PC-9 (cell line): Measurements from ENCODE around the gene UTS2. TPM values are rescaled to one million over a fixed set of nuclear protein-coding genes. Genes with fewer than 3 reads are reported as not detected.

Experiments
- BruUV-seq: library from RNA; stranded (reverse); fragments of 400-500 nt; replicated peaks from 2 replicates; lab custom pipeline; 2021; lab: Mats Ljungman, UMichigan
- CTCF ChIA-PET: fragments of 300-600 bp; sonication (Branson Sonifier 250); formaldehyde crosslinking; loops from one replicate; lab custom pipeline; 2022; ENCODE audit warnings: antibody characterized with exemption; lab: Charles Lee
- POLR2A ChIA-PET: fragments of 300-600 bp; sonication (Branson Sonifier 250); formaldehyde crosslinking; loops from one replicate; lab custom pipeline; 2022; ENCODE audit warnings: antibody characterized with exemption; ENCODE audit not compliant: unreplicated experiment; lab: Charles Lee
- DNase-seq, 2 experiments: peaks; one replicate each; pipeline versions ENCODE4 v3.0.0 to v3.0.0-alpha.2; 2015 to 2022; ENCODE audit warnings: mixed read lengths in 1 of 2
- H2AFZ ChIP-seq: fragments of 200-600 bp; sonication (generic); 2 replicates; pipeline ENCODE4 v1.8.1; 2017; ENCODE audit warnings: antibody characterized with exemption
- H3F3A ChIP-seq: fragments of 200-600 bp; sonication (generic); 2 replicates; pipeline ENCODE4 v1.8.1; 2017; ENCODE audit warnings: antibody characterized with exemption, mild to moderate bottlenecking, low read depth; ENCODE audit not compliant: insufficient read depth
- H3K27ac ChIP-seq: fragments of 200-600 bp; sonication (generic); 2 replicates; pipeline ENCODE4 v1.6.1; 2016; ENCODE audit warnings: mixed run types
- H3K27me3 ChIP-seq: fragments of 200-600 bp; sonication (generic); 2 replicates; pipeline ENCODE4 v1.6.1; 2016; ENCODE audit warnings: low read depth, mixed run types; ENCODE audit not compliant: insufficient read depth
- H3K36me3 ChIP-seq: fragments of 200-600 bp; sonication (generic); 2 replicates; pipeline ENCODE4 v1.6.1; 2016; ENCODE audit warnings: low read depth, mixed run types
- H3K4me1 ChIP-seq: fragments of 200-600 bp; sonication (generic); replicated peaks from 2 replicates; pipeline ENCODE4 v1.6.1; 2016; ENCODE audit warnings: mixed run types; ENCODE audit not compliant: insufficient read depth
- H3K4me2 ChIP-seq: fragments of 200-600 bp; sonication (generic); 2 replicates; pipeline ENCODE4 v1.6.1; 2017; ENCODE audit warnings: mixed run types
- H3K4me3 ChIP-seq: fragments of 200-600 bp; sonication (generic); 2 replicates; pipeline ENCODE4 v1.6.1; 2016; ENCODE audit warnings: mixed run types
- H3K79me2 ChIP-seq: fragments of 200-600 bp; sonication (generic); 2 replicates; pipeline ENCODE4 v1.6.1; 2017; ENCODE audit warnings: low read depth, mixed run types
- H3K9me2 ChIP-seq: fragments of 200-600 bp; sonication (generic); 2 replicates; pipeline ENCODE4 v1.8.1; 2017; ENCODE audit warnings: mild to moderate bottlenecking; ENCODE audit not compliant: insufficient read depth
- H3K9me3 ChIP-seq: fragments of 200-600 bp; sonication (generic); 2 replicates; pipeline ENCODE4 v1.8.1; 2016; ENCODE audit warnings: low read depth; ENCODE audit not compliant: insufficient read depth
- H4K20me1 ChIP-seq: fragments of 200-600 bp; sonication (generic); 2 replicates; pipeline ENCODE4 v1.8.1; 2017; ENCODE audit not compliant: insufficient read depth
- EZH2 ChIP-seq: fragments of 200-600 bp; sonication (generic); IDR thresholded peaks from 2 replicates; pipeline ENCODE4 v1.8.0; 2017; ENCODE audit warnings: antibody characterized with exemption, low read depth
- intact Hi-C: fragments of 100-400 bp; cut with micrococcal nuclease; formaldehyde crosslinking; loops from one replicate; pipeline ENCODE4 v1.10.0; 2022; ENCODE audit not compliant: unreplicated experiment
- total RNA-seq: library from RNA; stranded (reverse); gene quantifications from 2 replicates; pipeline ENCODE4 v1.2.3, GENCODE V29; 2021
- TF ChIP-seq, protein P1 (sequence below): fragments of 200-600 bp; sonication (generic); conservative IDR thresholded peaks from 2 replicates; pipeline ENCODE4 v1.6.1; 2017; ENCODE audit warnings: mixed run types, antibody characterized with exemption, mild to moderate bottlenecking, moderate library complexity

Gene UTS2
- total RNA-seq, 1 experiment from 2014 or later: 23.8 TPM

DNA sequence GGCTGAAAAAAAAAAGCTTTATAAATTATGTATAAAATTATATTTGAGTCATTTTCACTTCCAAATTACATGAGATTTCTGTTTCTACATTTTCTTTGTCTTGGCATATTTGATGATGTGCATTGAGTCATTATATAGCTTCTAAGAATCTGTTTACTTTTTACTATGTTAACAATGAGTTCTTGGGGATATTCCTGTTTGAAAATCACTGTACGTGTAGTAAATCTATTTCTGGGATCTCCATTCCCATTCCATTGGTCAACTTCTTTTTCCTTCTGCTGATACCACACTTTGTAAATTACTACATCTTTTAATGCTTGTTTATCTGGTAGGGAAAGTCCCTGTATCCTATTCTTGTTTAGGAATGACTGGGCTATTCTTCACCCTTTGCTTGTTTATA, 44.1 kb upstream of the UTS2 start:
- no peaks in the 10 kb centered on the region for H4K20me1 ChIP-seq
- no peak overlapping the region for H3K4me2 ChIP-seq
- H3F3A ChIP-seq: no peaks in the 10 kb centered on the region
- no peaks in the 10 kb centered on the region for H3K27me3 ChIP-seq
- no peaks in the 10 kb centered on the region for H3K4me1 ChIP-seq
- no peak for TF ChIP-seq EZH2
- TF ChIP-seq, protein P1, sequence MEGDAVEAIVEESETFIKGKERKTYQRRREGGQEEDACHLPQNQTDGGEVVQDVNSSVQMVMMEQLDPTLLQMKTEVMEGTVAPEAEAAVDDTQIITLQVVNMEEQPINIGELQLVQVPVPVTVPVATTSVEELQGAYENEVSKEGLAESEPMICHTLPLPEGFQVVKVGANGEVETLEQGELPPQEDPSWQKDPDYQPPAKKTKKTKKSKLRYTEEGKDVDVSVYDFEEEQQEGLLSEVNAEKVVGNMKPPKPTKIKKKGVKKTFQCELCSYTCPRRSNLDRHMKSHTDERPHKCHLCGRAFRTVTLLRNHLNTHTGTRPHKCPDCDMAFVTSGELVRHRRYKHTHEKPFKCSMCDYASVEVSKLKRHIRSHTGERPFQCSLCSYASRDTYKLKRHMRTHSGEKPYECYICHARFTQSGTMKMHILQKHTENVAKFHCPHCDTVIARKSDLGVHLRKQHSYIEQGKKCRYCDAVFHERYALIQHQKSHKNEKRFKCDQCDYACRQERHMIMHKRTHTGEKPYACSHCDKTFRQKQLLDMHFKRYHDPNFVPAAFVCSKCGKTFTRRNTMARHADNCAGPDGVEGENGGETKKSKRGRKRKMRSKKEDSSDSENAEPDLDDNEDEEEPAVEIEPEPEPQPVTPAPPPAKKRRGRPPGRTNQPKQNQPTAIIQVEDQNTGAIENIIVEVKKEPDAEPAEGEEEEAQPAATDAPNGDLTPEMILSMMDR: no peak
- no peaks in the 10 kb centered on the region for H3K9me3 ChIP-seq
- POLR2A ChIA-PET: no interaction called here
- H3K36me3 ChIP-seq: no peaks in the 10 kb centered on the region
- no TSS peak for BruUV-seq
- H2AFZ ChIP-seq: no peak overlapping the region
- no peak overlapping the region for H3K4me3 ChIP-seq
- CTCF ChIA-PET: interaction anchor here (0.6 kb wide), 1 partner anchor 610 kb away, joined by 3 read pairs; no protein-coding TSS in a partner anchor
- H3K79me2 ChIP-seq: no peaks in the 10 kb centered on the region
- H3K9me2 ChIP-seq: no peaks in the 10 kb centered on the region
- no peak overlapping the region for H3K27ac ChIP-seq
- no peak for DNase-seq
- intact Hi-C loops: no loop called here

DNA sequence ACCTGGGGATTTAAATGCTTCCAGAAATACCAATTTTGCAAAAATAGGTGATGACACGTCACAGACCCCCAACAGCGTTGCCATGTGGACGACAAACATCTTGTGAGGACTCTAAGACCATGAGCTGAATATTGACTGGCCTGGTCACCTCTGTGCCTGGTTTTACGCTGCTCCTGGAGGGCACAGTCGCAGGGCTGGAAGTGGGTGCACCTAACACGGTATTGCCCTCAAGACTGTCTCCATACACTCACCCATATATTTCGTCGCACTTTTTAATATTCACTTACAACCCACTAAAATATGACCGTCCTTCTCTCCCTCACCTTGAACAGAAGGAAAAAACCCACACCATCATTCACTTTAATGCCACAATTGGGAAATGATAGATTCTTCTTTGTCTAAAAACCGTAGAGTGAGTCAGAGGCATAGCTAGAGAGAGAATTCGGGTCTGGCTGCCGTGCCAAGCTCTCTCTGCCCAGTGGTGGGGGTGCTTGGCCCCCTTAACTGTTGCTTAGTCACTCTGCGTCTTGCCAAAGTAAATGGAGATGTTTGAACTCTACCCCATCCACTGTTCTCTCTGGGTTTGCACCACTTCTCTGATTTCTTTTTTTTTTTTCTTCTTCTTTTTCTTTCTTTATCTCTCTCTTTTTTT, 40.8 kb upstream of the UTS2 start:
- Histone ChIP-seq H3K27ac (no peak overlapping the region), H3K4me2 (no peak overlapping the region), H3F3A (no peaks in the 10 kb centered on the region), H3K4me1 (no peaks in the 10 kb centered on the region), H3K9me3 (no peaks in the 10 kb centered on the region), H3K9me2 (no peaks in the 10 kb centered on the region), H4K20me1 (no peaks in the 10 kb centered on the region), H2AFZ (no peak overlapping the region), H3K4me3 (no peak overlapping the region), H3K79me2 (no peaks in the 10 kb centered on the region), H3K36me3 (no peaks in the 10 kb centered on the region), H3K27me3 (no peaks in the 10 kb centered on the region)
- intact Hi-C loops: no loop called here
- POLR2A ChIA-PET: no interaction called here
- no peak for TF ChIP-seq EZH2
- TF ChIP-seq, protein P1: no peak
- CTCF ChIA-PET: no interaction called here
- DNase-seq: no peak
- no TSS peak for BruUV-seq

DNA sequence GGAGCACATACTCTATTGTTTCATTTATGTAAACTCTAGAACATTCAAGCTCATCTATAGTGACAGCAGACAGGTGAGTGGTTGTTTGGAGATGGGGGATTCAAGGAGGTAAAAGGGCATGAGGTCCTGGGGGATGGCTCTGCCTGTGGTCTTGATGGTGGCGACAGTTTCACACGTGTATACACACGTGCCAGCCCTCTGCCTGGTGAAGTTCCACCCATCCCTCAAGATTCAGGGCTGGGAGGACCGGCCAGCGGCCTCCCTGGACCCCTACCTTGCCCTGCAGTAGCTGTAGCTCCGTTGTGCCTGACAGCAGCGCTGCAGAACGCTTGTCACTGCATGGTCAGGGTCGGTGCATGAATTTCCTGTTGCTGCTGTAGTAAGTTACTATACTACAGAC, 38.9 kb upstream of the UTS2 start:
- no peak overlapping the region for H3K4me3 ChIP-seq
- H3F3A ChIP-seq: no peaks in the 10 kb centered on the region
- BruUV-seq: no TSS peak
- no peak for TF ChIP-seq EZH2
- TF ChIP-seq, protein P1: no peak
- H3K4me1 ChIP-seq: no peaks in the 10 kb centered on the region
- no peaks in the 10 kb centered on the region for H3K79me2 ChIP-seq
- no peak overlapping the region for H3K4me2 ChIP-seq
- H4K20me1 ChIP-seq: no peaks in the 10 kb centered on the region
- ChIA-PET POLR2A (no interaction called here), CTCF (no interaction called here)
- H3K27ac ChIP-seq: no peak overlapping the region
- no peak overlapping the region for H2AFZ ChIP-seq
- H3K27me3 ChIP-seq: no peaks in the 10 kb centered on the region
- intact Hi-C loops: no loop called here
- DNase-seq: no peak
- H3K9me2 ChIP-seq: no peaks in the 10 kb centered on the region
- H3K36me3 ChIP-seq: no peaks in the 10 kb centered on the region
- H3K9me3 ChIP-seq: no peaks in the 10 kb centered on the region
